COLO829 (cell line): ENCODE results near the gene VWA2.

Source experiments
- DNase-seq: peaks from one replicate; pipeline ENCODE4 v3.0.0; 2012; ENCODE audit warnings: low spot score

Gene VWA2

DNA sequence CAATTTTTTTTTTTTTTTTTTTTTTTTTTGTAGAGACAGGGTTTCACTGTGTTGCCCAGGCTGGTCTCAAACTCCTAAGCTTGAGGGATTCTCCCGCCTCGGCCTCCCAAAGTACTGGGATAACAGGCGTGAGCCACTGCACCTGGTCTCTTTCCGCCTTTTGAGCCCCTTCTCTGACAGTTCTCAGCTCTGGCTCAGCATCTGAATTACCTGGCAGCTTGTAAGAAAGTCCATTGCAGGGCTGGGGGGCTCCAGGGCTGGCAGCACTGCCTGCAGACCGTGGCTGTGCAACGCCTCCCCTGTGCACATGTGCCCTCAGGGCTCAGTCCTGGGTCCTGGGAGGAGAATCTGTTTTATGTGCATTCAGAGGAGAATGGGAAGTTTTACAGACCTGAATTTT lies 37.6 kb downstream of the VWA2 start:
- DNase-seq, result no peak

DNA sequence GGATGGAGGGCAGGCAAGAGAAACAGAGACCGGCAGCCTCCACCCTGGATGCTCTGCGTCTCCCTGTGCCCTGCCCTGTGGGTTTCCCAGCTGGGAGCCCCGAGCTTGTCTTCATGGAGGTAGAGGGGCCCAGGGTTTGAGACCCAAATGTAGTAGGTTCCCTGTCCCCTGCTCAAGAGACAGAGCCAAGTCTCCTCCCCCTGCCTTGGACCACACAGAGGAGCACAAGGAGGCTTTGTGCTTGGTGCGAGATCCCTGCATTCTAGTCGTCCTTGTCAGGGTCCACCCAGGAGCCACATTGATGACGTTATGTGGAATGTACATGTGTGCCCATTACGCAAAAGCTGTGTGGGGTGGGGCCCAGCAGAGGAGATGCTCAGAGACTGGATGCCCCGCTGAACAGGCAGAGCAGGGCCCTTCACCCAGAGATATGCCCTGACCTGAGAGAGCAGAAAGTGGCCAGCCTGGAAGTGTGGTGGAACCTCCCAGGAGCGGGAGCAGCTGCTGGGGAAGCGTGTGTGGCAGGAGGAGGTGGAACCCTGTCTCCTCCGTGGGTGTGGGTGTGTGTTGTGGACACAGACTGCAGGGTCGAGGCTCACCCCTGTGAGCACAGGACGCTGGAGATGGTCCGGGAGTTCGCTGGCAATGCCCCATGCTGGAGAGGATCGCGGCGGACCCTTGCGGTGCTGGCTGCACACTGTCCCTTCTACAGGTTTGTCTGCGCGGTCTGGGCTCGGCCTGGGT lies 39.3 kb downstream of the VWA2 start:
- DNase-seq, result no peak

GRCh38 chr10:114278884-114279191 lies 39.8 kb downstream of the VWA2 start:
- DNase-seq, result no peak

GRCh38 chr10:114279289-114279688 lies 40.2 kb downstream of the VWA2 start:
- DNase-seq, result no peak

GRCh38 chr10:114279901-114280644 lies 41.0 kb downstream of the VWA2 start:
- DNase-seq, result no peak

- DNase-seq, result no peak
These were observed 42.0 kb downstream of the VWA2 start for GRCh38 chr10:114281006-114281405.

DNA sequence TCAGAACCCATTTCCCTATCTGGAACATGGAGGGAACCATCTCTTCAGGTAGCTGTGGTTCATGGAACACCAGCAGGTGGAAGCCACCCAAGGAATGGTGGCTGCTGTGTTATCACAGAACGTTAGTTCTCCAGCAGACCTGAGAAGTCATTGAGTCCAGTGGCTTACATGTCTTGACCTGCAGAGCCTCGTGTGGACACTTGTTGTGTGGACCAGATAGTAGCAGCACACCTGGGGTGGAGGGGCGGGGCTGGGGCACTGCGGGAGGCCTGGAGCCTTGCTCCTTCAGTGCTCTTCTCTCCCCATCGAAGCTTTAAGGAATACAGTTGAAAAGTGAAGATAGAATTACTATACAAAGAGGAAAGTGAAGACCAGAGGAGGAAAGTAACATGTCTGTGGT lies 42.4 kb downstream of the VWA2 start:
- DNase-seq, result no peak

DNA sequence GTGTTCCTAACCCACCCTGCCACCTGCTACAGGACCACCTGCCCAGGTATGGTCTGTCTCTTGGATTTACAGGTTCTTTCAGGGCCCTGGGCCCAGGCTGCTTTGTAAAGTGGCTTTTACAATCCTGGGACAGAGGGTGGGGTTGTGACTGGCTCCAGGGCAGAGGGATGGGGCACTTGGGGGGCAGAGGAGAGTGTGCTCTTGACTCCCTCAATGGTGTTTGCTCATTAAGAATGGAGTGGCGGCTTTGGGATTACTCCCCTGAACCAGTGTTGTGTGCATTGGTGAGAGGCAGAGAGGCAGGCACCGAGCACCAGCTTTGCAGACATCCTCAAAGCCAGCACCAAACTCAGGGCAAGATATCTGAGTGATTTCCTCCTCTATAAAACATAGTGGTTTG lies 43.5 kb downstream of the VWA2 start:
- DNase-seq, result no peak

DNA sequence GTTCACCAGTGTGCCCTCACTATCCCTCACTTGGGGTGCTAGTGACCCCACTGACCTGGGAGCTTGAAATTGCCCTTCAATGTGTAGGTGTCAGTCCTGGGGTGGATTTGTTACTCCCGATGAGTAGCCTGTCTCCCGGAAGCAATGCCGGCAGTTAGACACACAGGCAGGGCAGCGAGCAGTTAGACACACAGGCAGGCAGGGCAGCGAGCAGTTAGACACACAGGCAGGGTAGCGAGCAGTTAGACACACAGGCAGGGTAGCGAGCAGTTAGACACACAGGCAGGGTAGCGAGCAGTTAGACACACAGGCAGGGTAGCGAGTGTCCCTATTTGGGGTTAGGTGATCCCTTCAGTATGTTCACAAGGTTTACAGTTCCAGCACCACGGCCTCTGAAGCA lies 44.0 kb downstream of the VWA2 start:
- no peak for DNase-seq

- DNase-seq, result no peak
These were observed 44.6 kb downstream of the VWA2 start for GRCh38 chr10:114283535-114284234.

- no peak for DNase-seq
These were observed 45.5 kb downstream of the VWA2 start for GRCh38 chr10:114284346-114285071.

DNA sequence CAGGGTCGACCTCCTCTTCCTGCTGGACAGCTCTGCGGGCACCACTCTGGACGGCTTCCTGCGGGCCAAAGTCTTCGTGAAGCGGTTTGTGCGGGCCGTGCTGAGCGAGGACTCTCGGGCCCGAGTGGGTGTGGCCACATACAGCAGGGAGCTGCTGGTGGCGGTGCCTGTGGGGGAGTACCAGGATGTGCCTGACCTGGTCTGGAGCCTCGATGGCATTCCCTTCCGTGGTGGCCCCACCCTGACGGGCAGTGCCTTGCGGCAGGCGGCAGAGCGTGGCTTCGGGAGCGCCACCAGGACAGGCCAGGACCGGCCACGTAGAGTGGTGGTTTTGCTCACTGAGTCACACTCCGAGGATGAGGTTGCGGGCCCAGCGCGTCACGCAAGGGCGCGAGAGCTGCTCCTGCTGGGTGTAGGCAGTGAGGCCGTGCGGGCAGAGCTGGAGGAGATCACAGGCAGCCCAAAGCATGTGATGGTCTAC lies 46.9 kb downstream of the VWA2 start:
- DNase-seq, result no peak

DNA sequence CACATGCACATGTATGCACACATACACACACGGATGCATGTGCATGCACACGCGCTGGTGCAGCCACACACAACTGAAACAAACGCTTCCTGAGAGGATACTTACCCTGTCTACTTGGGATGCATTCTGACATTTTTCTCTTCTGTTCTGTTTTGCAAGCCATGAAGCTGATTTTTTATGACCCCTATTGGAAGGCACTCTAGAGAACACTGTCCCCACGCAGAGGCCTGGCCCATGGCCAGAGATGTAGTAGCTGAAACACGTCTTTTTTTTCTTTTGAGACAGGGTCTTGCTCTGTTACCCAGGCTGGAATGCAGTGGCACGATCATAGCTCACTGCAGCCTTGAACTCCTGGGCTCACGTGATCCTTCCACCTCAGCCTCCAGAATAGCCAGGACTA lies 47.9 kb downstream of the VWA2 start:
- no peak for DNase-seq

GRCh38 chr10:114288424-114289095 lies 49.5 kb downstream of the VWA2 start:
- no peak for DNase-seq

GRCh38 chr10:114289096-114289436 lies 50.0 kb downstream of the VWA2 start:
- no peak for DNase-seq

- DNase-seq, result no peak
These were observed 51.0 kb downstream of the VWA2 start for GRCh38 chr10:114290038-114290437.

GRCh38 chr10:114291076-114291475 lies 52.0 kb downstream of the VWA2 start:
- DNase-seq, result no peak

DNA sequence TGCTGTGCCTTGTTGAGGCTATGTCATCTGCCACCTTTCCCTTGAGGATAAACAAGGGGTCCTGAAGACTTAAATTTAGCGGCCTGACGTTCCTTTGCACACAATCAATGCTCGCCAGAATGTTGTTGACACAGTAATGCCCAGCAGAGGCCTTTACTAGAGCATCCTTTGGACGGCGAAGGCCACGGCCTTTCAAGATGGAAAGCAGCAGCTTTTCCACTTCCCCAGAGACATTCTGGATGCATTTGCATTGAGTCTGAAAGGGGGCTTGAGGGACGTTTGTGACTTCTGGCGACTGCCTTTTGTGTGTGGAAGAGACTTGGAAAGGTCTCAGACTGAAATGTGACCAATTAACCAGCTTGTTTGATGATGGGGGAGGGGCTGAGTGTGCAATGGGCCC lies 52.5 kb downstream of the VWA2 start:
- DNase-seq, result no peak

DNA sequence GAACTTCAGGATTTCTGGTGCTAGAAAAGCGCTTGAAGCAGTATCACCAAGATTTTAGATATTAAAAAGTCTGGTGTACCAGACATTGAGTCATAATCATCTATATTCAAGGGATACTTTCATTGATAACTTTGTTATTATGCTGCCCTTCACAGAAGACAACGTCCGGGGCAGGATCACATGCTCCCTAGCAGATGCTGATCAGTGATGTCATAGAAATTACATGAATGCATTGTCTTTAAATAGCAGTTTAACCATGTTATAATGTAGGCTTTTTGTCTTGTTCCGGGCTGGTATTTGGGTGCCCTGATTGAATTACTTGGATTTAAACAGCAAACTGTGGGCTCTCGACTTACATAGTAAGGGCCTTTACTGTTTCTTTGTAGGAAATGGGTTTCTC lies 54.0 kb downstream of the VWA2 start:
- DNase-seq, result no peak

DNA sequence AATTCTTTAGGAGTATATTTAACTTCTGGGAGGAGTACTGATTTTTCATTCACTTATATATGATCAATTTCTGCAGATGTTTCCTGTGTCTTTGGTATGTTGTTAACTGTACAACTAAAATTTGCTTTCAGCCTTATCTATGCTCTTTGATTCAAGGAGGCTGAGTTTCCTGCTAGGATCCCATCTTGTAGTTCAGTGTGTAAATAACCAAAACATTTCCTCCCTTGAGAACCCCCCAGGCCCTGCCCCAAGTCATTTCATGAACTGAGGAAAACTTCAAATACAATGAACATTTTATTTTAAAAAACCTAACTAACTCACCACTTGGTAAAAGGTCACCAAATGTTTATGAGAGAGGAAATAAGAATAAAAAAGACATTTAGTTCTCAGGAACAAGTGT lies 55.5 kb downstream of the VWA2 start:
- DNase-seq, result no peak

DNA sequence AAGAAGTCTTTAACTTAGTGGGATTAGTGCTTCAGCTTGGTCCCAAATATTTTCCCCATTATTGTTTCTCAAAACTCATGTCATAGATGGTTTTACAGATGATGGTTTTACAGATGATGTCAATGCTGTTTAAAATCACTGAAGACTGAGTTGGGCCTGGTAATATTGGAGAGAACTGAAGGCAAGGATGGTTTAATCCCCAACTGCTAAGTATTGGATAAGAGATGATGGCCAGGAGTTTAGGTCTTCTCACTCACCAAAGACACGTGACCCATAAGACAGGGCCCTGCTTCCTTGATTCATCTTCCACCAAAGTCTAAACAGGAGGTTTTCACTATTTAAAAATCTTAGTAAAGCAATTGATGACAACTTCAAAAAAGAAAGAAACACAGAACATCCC lies 56.3 kb downstream of the VWA2 start:
- no peak for DNase-seq

- DNase-seq, result no peak
These were observed 58.2 kb downstream of the VWA2 start for GRCh38 chr10:114297136-114297705.
